NOMO-1 treated with DMSO at 0.1 percent for 48 hours (cell line): Measurements from ENCODE around the gene RMND1.

ENCODE experiments used
- DNase-seq: peaks from one replicate; lab custom pipeline; 2025; ENCODE audit not compliant: unreplicated experiment; lab: John Stamatoyannopoulos, UW

Gene RMND1

DNA sequence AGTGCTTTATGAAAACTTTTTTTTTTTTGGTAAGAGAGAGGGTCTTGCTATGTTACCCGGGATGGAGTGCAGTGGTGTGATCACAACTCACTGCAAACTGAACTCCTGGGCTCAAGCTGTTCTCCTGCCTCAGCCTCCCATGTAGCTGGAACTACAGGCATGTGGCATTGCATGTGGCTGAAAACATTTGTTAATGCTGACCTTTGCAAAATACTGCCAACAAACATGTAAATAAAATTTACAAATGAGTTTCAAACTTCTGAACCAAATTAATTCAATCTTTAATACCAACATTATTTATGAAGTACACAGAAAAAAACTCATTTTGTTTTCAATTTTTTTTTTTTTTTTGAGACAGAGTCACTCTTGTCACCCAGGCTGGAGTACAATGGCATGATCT lies 34.4 kb downstream of the RMND1 start:
- no peak for DNase-seq

DNA sequence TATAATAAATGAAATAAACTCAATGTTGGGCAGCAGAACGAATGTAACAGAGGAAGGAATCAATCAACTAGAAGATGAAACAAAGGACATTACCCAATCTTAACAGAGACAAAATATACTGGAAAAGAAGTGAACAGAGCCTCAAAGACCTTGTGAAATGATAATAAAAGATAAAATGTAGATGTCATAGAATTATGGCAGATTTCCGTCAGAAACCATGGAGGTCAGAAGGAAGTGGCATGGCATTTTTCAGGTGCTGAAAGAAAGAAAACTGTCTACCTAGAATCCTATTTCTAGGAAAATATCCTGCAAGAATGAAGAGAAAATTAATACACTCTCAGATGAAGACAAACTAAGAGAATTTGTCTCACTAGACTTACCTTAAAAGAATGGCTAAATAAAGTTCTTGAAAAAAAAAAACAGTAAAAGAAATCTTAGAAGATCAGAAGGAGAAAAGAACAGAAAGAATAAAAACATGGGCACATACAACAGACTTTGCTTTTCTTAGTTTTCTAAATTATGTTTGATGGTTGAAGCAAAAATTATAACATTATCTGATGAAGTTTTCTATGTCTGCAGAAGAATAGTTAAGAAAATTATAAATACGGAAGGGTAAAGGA lies 37.2 kb downstream of the RMND1 start:
- no peak for DNase-seq

DNA sequence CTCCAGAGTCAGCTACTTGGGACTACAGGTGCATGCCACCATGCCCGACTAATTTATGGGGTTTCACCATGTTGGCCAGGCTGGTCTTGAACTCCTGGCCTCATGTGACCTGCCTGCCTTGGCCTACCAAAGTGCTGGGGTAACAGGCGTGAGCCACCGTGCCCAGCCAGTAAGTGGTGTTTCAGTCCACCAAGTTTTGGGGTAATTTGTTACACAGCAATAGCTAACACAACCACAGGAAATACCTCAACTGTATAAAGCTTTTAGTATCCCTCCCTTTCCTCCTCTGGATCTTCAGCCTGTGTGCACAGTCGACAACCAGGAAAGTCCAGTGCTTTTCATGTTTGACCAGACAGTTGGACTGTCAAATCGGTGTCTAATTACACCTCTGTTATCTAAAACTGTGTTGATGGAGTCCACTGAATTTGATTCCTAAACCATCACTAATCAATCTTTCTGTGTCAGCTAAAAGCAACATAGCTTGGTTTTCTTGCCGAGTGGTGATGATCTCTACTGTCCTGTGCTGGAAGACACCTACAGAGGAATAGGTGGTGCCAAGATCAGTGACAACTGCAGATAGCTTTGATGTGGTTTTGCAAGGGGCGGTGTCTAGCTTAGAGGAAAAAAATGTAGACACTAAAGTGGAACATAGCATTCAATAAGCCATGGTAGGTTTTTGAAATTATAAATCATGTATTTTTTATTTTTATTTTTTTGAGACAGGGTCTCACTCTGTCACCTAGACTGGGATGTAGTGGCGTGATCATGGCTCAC lies 38.4 kb downstream of the RMND1 start:
- no peak for DNase-seq

DNA sequence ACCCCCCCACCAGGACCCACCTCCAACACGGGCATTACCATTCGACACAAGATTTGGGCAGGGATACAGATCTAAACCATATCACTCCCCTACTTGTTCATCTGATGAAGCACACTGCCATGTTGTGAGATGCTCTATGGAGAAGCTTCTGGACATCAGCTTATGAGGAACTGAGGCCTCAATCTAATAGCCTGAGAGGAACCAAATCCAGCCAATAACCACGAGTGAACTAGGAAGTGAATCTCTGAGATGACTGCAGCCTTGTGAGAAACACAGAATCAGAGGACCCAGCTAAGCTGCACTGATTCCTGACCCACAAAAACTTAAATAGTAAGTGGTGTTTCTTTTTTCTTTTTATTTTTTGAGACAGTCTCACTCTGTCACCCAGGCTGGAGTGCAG lies 39.0 kb downstream of the RMND1 start:
- DNase-seq: peak; percentile 39

DNA sequence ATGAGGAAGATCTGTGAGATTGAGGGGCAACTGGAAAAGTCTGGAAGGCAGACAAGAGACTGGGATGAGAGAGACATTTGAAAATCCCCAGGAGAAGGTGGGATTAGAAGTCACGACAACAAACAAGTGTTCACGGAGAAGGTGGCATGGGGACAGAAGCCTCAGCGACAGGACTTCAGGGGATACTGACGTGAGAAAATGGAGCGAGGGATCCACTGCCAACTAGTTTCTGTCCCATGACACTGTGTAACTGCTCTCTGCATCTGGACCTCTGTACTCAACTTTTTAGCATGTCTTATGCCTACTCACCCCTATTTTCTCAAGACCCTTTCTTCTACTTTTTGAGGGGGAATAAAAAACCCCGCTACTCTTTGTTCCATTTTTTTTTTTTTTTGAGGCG lies 42.2 kb downstream of the RMND1 start:
- DNase-seq: no peak

DNA sequence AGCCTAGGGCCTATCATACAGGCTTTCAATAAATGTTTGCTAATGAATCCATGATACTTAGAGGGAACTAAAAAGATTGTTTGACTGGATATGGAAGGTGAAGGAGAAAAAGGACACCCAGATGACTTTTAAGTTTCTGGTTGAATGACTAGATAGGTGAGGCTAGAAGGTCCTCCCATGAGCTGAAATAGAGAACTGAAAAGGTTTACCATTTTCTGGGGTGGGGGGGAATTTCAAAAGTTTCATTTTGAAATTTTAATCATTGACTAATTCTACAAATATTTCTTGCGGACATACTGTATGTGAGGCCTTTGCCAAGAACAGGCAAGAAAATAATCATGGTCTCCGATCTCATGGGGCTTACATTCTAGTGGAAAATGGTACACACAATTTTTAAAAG lies 42.7 kb downstream of the RMND1 start:
- no peak for DNase-seq

DNA sequence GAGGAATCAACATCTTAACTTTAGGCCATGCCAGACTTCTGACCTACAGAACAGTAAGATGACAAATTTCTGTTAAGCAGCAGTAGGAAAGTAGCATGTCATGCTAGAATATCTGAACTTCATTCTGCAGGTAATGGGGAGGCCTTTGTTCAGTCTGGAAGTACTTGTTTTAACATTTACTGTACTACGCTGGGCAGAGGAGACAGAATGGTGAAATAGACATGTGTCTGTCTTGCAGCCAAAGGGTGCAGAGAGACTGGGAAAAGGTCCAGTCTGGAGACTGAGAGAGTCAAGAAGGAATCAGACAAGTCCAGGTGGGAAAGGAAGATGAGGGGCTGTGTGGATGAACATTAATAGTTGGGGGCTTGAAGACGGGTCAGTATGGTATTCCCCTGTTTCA lies 43.1 kb downstream of the RMND1 start:
- DNase-seq: no peak

DNA sequence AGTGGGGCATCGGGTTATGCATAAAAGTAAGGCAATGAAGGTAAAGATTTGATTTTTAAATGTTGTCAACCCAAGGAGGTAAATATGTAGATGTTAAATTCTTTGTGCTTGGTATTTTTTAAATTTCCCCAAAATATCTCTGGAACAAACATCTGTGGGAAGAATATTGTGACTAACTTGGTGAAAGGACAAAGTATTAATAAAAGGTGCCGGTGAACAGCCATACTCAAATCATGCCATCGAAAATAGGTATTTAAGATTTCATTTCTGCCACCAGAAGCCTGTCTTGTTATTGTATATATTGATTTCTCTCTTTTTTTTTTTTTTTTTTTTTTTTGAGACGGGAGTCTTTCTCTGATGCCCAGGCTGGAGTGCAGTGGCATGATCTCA lies 48.0 kb downstream of the RMND1 start:
- DNase-seq: no peak

DNA sequence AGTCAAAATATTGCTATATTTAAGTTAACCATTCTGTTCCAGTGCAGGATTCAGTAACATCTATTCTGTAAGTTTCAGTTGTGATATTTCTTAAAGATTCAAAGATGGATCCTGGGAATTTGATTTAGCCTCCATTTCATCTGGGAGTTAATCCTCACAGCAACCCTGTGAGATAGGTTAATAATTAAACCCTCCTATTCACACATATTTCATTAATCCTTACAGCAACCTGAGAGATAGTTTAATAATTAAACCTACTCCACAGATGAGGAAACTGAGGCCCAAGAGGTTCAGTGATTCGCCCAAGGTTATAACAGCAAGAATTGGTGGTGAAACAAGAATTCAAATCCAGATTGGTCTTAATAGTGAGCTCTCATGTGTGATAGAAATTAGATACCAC lies 49.7 kb downstream of the RMND1 start:
- no peak for DNase-seq

DNA sequence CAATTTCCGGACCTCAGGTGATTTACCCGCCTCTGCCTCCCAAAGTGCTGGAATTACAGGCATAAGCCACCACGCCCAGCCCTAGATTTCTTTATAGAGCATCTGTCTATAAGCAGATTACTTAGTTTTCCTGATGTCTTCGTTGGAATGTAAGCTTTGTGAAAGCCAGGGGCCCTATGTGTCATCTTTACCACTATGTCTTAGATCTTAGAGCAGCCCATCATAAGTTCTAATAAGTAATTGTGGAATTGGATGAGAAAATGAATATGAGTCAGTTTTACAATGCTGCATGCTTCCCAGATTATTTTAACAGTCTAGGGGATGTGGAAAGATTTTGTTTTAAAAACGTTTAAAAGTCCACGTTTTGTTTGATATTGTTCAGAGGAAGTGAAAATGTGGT lies 51.5 kb downstream of the RMND1 start:
- DNase-seq: peak; percentile 3

DNA sequence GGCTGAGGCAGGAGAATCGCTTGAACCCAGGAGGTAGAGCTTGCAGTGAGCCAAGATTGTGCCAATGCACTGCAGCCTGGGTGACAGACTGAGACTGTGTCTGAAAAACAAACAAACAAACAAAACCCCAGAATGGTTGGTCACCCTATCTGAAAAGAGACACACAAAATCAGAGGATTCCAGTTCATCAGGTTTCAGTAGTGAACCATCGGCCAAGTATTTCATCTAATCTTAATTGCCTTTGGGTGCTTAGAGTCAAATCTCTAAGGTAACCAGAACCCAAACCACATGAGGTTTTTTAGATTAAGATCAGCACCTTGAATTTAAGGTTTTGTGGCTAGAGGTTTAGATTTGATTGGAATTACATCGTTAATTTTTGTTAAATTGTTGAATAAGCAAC lies 52.2 kb downstream of the RMND1 start:
- no peak for DNase-seq

DNA sequence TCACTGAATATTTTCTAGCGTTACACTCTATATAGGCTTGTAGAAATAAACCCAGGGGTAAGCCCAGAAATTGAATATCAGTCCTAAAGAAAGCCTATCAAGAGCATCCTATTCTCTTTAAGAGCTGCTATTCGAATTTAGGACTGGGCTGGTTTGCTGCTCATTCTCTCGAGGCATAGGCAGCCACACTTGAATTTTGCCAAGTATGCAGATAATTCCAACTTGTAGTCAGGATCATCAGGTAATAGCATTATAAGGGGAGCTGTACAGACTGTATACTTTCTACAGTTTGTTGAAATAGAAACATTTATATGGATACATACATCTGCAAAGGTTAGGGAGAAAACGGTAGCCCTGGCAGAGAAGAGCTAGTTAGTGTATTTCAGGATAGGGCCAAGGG lies 58.5 kb downstream of the RMND1 start:
- DNase-seq: no peak

DNA sequence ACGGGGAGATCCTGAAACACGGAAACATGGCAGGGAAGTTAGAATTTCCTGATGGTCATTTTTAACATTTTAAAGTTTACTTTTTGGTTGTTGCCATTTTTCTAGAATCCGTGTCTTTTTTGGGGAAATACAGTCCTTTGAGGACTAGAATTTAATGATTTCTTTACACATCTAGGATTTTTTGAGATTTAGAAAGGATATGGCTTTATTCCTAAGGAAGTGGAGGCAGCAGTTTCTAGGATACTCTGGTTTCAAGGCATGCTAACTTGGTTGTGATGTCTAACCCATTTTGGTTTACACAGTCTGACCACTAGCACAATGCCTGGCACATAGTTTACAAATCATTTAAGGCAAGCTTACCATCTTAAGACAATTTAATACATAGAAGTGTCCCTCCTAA lies 59.5 kb downstream of the RMND1 start:
- DNase-seq: no peak

DNA sequence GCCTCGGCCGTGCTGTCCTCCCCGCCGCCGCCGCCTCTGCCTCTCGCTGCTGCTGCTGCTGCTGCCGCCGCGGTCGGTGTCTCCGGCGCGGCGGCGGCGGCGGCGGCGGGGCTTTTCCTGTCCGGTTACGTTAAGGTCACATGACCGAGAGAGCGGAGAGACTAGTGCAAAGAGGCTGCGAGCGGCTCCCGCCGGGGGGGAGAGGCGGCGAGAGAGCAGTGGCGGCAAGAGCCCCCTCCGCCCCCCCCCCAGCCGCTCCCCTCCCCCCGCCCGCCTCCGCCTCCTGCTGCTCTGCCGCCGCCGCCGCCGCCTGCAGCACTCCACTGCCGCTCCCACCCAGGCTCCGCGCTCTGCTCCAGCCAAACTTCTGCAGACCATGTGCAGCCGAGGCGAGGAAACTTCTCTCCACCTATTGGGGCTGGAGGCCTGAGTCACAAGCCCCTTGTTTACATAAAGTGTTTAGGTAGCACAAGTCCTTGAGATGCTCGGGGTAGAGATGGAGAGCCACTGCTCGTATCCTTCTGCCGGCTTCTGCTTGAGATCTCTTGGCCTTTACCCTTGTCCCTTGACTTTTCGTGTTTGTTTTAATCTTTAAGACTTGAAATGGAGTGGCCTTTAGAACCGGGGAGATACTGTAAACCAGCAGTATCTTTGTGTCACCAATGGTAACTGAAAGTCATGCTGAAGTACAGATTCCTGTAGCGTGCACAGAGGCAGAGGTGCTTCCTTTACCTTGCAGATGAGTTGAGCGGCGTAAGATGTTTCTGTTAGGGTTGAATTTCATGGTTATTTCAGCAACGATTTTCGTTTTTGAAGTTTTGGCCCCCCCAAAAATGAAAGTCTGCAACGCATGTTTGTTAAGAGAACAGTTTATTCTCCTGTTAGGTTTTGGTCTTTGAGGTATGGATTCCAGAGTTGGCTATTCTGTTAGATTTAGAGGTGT lies 60.2 kb downstream of the RMND1 start, which contains the start of gene ZBTB2:
TSS of gene ZBTB2 (minus strand) at position 89 of the 943 bp plus-strand sequence. CDS start 17,922 bp downstream, outside the sequence.
- DNase-seq: peak; percentile 57

DNA sequence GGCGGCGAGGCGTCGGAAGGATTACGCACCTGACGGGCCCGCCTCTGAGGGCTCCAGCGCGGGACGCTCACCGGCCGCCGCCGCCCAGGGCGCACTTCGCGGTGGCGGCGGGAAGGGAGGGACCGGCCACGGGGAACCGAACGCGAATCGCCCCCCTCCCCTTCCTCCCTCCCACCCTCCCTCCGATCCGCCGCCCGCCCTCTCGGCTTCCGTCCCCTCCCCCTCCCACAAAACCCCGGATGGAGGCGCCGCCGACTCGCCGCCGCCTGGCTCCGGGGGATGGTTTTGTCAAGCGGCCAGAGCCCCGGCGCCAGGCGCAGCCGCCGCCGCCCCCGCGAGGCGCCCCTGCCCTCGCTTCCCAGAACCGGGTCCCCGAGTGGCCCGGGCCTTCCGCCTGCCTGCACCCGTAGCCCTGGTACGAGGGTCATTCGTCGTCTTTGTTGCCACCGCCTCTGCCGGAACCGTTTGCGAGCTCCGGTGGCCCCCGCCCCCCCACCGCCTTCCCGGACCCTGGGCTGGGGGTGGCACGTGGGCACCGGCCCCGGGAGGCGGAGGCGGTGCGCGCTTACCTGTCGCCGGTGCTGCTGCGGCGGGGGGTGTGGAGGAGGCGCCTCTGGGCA lies 61.0 kb downstream of the RMND1 start:
- DNase-seq: no peak

DNA sequence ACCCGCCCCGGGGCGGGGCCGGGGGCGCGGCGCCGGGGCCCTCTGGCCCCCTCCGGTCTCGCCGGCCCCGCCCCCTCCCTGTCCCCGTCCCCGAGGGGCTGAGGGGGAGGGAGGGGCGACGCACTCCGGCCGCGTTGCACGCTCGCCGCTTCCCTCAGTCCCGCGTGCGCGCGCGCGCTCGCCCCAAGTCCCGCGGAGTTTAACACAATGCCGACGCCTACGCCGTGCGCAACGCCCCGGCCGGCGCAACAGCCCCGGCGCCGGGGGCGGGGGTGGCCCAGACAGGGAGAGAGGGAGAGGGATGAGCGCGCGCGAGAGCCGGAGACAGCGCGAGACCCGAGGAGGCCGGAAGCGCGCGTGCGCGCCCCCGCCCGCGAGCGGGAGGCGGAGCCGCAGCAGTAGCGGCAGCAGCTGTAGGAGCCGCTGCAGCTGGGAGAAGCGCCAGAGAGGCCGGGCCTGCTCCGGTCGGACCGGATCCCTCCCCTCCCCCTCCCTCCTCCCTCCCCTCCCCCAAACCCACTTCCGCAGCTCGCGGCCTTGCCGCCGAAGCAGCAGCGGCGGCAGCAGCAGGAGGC lies 61.6 kb downstream of the RMND1 start:
- DNase-seq: peak; percentile 96

DNA sequence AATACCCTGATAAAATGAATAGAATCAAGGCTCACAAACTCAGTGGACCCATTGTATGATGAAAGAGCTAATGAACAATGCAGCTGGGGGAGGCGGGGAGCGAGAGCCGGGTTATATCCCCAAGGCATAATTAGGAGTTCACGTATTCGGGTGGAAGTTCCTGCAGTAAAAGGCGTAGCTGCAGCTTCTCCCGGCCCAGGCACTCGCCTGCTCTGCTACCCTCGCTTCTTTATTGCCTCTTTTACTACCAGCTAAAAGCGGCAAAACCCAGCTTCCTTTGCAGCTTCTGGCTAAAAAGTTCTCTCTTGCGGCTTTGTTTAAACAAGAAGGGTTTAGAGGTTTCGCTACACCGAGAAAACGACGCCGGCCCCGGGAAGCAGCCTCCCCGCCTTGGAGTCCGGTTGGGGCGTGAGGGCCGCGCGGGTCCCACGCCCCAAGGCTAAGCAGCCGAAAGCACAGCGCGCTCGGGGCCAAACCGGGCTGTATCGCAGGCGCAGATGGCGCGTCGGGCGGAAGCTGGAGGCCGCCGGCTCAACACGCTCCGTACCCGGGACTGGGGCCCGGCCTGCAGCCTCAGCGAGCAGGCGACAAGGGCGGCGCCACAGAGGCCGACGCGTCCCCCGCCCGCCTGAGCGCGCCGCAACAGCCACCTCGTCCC lies 62.2 kb downstream of the RMND1 start:
- peak; percentile 96 for DNase-seq

DNA sequence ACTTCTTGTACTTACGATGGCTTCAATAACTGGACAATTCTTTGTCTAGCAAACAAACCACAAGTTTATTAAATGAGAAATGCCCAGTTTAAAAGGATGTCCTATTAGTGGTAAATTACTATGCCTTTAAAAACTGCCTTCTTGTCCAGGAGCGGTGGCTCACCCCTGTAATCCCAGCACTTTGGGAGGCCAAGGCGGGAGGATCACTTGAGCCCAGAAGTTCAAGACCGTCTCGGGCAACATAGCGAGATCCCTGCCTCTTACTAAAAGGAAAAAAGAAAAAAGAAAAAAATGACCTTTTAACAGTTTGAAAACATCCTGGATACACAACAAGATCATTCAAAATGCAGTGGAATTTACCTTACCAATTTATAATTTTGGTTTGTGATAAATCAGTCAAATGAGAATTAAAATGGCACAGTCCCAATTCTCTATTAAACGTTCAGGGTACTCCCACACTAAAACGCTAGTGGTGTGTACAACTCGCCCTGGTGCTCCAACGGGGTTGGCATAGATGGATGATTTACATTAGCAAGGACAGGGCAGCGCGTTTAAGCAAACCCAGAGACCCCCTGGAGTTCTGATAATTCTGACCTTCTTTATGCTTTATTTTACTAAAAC lies 62.8 kb downstream of the RMND1 start:
- DNase-seq: no peak

DNA sequence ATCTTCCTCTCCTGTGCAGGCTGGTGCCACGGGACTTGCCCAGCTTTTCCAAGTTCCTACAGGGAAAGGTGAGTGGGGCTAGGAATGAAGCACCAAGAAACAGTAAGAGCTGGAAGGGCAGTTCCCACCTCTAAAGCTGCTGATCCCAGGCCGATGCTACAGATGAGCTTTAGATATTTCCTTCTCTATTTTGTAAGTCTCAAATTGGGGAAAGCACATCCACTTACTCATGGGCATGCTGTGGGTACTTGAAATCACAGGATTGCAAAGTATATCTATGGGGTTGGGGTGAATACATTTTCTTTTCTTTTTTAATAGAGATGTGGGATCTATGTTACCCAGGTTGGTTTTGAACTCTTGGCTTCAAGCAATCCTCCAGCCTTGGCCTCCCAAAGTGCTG lies 63.7 kb downstream of the RMND1 start:
- DNase-seq: no peak
